Activated CD8-positive, alpha-beta memory T cell treated with anti-CD3 and anti-CD28 coated beads, Interleukin-2, amount 10 ng/mL, durations not matched to agents 7 days and 5 days (primary cell): ENCODE measurements around the gene GRB10. TPM values are rescaled to one million over a fixed set of nuclear protein-coding genes. Genes with fewer than 3 reads are reported as not detected.

ENCODE experiments used
- ATAC-seq: fragments of 150-1000 bp; cut with Tn5 transposase; one replicate; pipeline ENCODE4 v1.10.0; 2021; ENCODE audit warnings: moderate library complexity
- CTCF ChIA-PET: fragments of 350-600 bp; sonication (Branson Sonifier 250); formaldehyde crosslinking; loops from one replicate; lab custom pipeline; 2021; ENCODE audit warnings: antibody characterized with exemption; lab: Charles Lee
- DNase-seq: peaks from one replicate; pipeline ENCODE4 v3.0.0-alpha.2; 2020
- H3K27ac Mint-ChIP-seq: one replicate; pipeline ENCODE4 v1.8.0; 2021; ENCODE audit warnings: mild to moderate bottlenecking, mixed read lengths
- H3K27me3 Mint-ChIP-seq: one replicate; pipeline ENCODE4 v1.8.0; 2021; ENCODE audit warnings: mixed read lengths
- H3K36me3 Mint-ChIP-seq: one replicate; pipeline ENCODE4 v1.8.0; 2021; ENCODE audit warnings: mild to moderate bottlenecking, mixed read lengths
- H3K4me1 Mint-ChIP-seq: one replicate; pipeline ENCODE4 v1.8.0; 2021; ENCODE audit warnings: mixed read lengths
- H3K4me3 Mint-ChIP-seq: one replicate; pipeline ENCODE4 v1.8.0; 2021; ENCODE audit warnings: mild to moderate bottlenecking, moderate library complexity, mixed read lengths
- H3K9me3 Mint-ChIP-seq: one replicate; pipeline ENCODE4 v1.8.0; 2022; ENCODE audit warnings: low read depth, mixed read lengths
- total RNA-seq, 2 experiments: library from RNA; stranded (reverse); gene quantifications; one replicate each; pipeline ENCODE4 v1.2.3, GENCODE V29; 2021

GRB10 gene
- total RNA-seq, 2 experiments from 2014 or later, result 3.9 TPM

DNA sequence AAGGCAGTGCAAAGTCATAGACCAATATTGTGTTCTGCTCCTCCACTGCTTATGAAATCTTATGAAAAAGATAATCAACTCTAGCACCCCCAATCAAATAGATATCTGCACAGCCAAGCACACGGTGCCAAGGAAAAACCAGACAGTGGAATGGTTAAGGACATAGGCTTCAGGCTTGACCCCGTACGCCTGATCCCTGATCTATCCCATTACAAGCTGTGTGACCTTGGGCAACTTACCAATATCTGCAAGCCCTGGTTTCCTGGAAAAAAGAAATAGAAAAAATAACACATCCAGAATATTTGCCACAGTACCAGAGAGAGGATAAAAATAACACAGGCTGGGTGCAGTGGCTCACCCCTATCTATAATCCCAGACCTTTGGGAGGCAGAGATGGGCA, 56.9 kb downstream of the GRB10 start:
- H3K36me3 Mint-ChIP-seq, result no peaks in the 10 kb centered on the region
- H3K27ac Mint-ChIP-seq, result no peak overlapping the region
- no peaks in the 10 kb centered on the region for H3K9me3 Mint-ChIP-seq
- peaks cover 18% of the 10 kb centered on the region for H3K27me3 Mint-ChIP-seq
- H3K4me3 Mint-ChIP-seq, result no peak overlapping the region
- ATAC-seq (no peak), DNase-seq (no peak)
- CTCF ChIA-PET, result interaction anchor here (0.5 kb wide), 1 partner anchor 406 kb away, joined by 4 read pairs; no protein-coding TSS in a partner anchor
- H3K4me1 Mint-ChIP-seq, result peaks cover 4% of the 10 kb centered on the region

DNA sequence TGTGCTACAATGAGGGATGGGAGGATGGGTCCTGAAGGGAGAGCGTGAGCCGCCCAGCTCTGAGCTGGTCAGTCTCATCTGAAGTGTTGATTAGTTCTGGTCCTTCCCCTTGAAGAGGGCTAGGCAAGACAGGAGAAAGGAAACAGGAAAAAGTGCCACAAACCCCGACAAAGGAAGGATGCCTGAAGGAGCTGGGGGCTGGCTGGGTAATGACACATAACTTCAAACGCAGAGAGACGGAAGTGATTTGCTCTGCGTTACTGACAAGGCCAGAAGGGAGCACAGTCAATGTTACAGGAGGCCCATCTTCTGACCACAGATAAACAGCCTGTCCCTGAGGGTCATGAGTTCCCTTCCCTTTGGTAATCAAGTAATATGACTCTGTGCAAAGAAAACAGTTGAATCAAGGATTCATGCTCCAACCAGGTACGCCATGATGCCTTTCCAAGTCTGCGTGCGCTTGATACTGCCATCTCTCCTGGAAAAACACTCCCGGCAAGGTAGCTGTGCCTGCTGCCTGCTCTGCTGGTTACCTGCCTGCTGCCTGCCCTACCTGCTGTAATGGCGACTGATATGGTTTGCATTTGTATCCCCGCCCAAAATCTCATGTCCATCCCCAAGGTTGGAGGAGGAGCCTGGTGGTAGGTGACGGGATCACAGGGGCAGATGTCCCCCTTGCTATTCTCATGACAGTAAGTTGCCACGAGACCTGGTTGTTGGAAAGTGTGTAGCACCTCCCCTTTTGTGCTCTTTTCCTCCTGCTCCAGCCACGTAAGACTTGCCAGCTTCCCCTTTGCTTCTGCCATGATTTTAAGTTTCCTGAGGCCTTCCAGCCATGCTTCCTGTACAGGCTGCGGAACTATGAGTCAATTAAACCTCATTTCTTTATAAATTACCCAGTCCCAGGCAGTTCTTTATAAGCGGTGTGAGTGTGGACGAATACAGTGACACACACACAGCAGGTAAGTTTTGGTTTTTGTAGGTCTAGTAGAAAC, 57.9 kb downstream of the GRB10 start:
- no peak for DNase-seq
- no peak for ATAC-seq

GRCh38 chr7:50723888-50724287, 58.8 kb downstream of the GRB10 start:
- DNase-seq (no peak), ATAC-seq (no peak)
- Mint-ChIP-seq H3K27me3 (peaks cover 15% of the 10 kb centered on the region), H3K27ac (no peak overlapping the region), H3K4me1 (peaks cover 4% of the 10 kb centered on the region), H3K9me3 (no peaks in the 10 kb centered on the region), H3K36me3 (no peaks in the 10 kb centered on the region), H3K4me3 (no peak overlapping the region)
- CTCF ChIA-PET, result no interaction called here

More for the DNA sequence above, 57.9 kb downstream of the GRB10 start:
- H3K9me3 Mint-ChIP-seq, result no peaks in the 10 kb centered on the region
- CTCF ChIA-PET, result interaction anchor here (0.5 kb wide), 1 partner anchor 407 kb away, joined by 4 read pairs; no protein-coding TSS in a partner anchor
- H3K27ac Mint-ChIP-seq, result no peak overlapping the region
- peaks cover 18% of the 10 kb centered on the region for H3K27me3 Mint-ChIP-seq
- no peak overlapping the region for H3K4me3 Mint-ChIP-seq
- peaks cover 4% of the 10 kb centered on the region for H3K4me1 Mint-ChIP-seq
- no peaks in the 10 kb centered on the region for H3K36me3 Mint-ChIP-seq

- Mint-ChIP-seq H3K36me3 (no peaks in the 10 kb centered on the region), H3K9me3 (no peaks in the 10 kb centered on the region), H3K27ac (no peak overlapping the region), H3K27me3 (peaks cover 15% of the 10 kb centered on the region), H3K4me1 (peaks cover 4% of the 10 kb centered on the region), H3K4me3 (no peak overlapping the region)
- no peak for DNase-seq
- CTCF ChIA-PET, result no interaction called here
- no peak for ATAC-seq
Measured at GRCh38 chr7:50723173-50723572, 59.5 kb downstream of the GRB10 start.

GRCh38 chr7:50721661-50722259, 60.9 kb downstream of the GRB10 start:
- DNase-seq (no peak), ATAC-seq (no peak)
- peaks cover 4% of the 10 kb centered on the region for H3K4me1 Mint-ChIP-seq
- no peak overlapping the region for H3K27ac Mint-ChIP-seq
- H3K36me3 Mint-ChIP-seq, result no peaks in the 10 kb centered on the region
- H3K9me3 Mint-ChIP-seq, result no peaks in the 10 kb centered on the region
- CTCF ChIA-PET, result no interaction called here
- no peak overlapping the region for H3K4me3 Mint-ChIP-seq
- H3K27me3 Mint-ChIP-seq, result peaks cover 6% of the 10 kb centered on the region

DNA sequence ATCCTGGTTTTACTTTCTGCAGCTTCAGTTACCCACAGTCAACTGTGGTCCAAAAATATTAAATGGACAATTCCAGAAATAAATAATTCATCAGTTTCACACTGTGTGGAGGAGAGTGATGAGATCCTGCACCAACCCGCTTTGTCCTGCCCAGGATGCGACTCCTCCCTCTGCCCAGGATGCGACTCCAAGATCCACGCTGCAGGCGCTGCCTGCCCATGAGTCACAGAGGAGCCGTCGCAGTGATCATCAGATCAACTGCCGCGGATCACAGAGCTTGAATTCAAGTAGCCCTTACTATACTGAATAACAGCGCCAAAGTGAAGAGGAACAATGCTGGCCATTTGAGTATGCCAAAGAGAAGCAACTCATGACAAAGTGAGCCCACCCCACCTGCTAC, 61.5 kb downstream of the GRB10 start:
- no peak for ATAC-seq
- no peaks in the 10 kb centered on the region for H3K9me3 Mint-ChIP-seq
- CTCF ChIA-PET, result no interaction called here
- peaks cover 4% of the 10 kb centered on the region for H3K4me1 Mint-ChIP-seq
- no peaks in the 10 kb centered on the region for H3K36me3 Mint-ChIP-seq
- no peak for DNase-seq
- no peak overlapping the region for H3K27ac Mint-ChIP-seq
- no peak overlapping the region for H3K4me3 Mint-ChIP-seq
- H3K27me3 Mint-ChIP-seq, result peaks cover 3% of the 10 kb centered on the region

- H3K4me1 Mint-ChIP-seq, result peaks cover 4% of the 10 kb centered on the region
- no peaks in the 10 kb centered on the region for H3K9me3 Mint-ChIP-seq
- no peaks in the 10 kb centered on the region for H3K27me3 Mint-ChIP-seq
- no peak overlapping the region for H3K4me3 Mint-ChIP-seq
- no peak for ATAC-seq
- no peak overlapping the region for H3K27ac Mint-ChIP-seq
- DNase-seq, result no peak
- no peaks in the 10 kb centered on the region for H3K36me3 Mint-ChIP-seq
- CTCF ChIA-PET, result interaction anchor here (0.9 to 1.2 kb wide), 2 partner anchors 421 to 627 kb away, joined by 3 to 4 read pairs; partner anchors contain the start of gene ZPBP
Measured at GRCh38 chr7:50720295-50720694, 62.4 kb downstream of the GRB10 start.

DNA sequence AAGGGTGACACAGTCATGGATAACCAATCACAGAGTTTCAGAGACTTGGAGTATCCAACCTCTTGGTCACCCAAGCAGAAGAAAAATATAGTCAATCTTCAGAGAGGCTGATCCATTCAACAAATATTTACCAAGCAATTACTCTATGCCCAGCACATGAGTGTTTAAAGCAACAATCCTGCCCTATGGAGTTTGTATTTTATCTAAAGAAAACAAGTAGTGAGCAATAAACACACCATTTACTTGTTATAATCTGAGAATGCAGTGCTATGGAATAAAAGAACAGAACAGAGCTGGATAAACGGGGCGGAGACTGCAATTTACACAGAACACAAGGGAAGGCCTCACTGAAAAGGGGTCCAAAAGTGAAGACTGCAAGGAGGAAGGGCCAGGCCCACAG, 63.8 kb downstream of the GRB10 start:
- Mint-ChIP-seq H3K27me3 (no peaks in the 10 kb centered on the region), H3K9me3 (no peaks in the 10 kb centered on the region), H3K36me3 (no peaks in the 10 kb centered on the region), H3K4me1 (peaks cover 2% of the 10 kb centered on the region), H3K27ac (no peak overlapping the region), H3K4me3 (no peak overlapping the region)
- CTCF ChIA-PET, result no interaction called here
- ATAC-seq, result no peak
- DNase-seq, result no peak

DNA sequence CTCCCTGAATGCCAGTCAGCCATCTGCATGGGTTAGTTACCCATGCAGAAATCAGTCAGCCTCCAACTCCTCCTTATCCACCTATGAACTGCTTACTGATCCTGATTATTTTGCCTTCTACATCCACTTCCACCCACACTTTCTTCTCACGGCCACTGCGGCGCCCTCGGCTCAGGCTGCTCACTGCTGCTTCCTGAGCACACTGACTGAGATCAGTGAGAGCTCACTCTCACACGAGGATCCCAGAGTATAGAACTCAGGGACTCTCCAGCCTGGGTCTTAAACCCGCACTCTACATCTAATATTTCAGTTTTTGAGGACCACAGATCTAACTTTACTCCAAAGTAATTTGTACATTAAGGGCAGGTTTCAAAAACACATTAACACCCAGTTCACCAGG, 64.4 kb downstream of the GRB10 start:
- DNase-seq, result no peak

DNA sequence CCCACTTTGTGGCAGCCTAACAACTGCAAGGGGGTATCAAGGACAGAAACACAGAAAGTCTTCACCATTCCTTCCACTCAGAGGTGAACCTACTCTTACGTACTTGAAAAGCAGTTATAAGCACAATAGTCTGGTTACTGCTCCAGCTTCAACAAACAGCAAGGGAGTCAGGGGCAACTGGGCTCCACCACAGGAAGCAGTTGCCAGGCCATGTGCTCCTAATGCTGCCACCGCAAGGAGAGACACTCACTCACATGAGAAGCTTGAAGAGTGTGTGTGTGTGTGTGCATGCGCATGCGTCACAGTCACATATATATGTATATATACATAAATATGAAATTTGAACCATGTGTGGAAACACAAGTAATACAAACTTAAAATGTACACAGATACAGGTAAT, 65.5 kb downstream of the GRB10 start:
- Mint-ChIP-seq H3K9me3 (no peaks in the 10 kb centered on the region), H3K27ac (no peak overlapping the region), H3K36me3 (no peaks in the 10 kb centered on the region), H3K4me3 (no peak overlapping the region), H3K27me3 (peaks cover 2% of the 10 kb centered on the region), H3K4me1 (peaks cover 6% of the 10 kb centered on the region)
- CTCF ChIA-PET, result no interaction called here
- DNase-seq, result no peak
- ATAC-seq, result no peak

More for the DNA sequence above, 64.4 kb downstream of the GRB10 start:
- ATAC-seq, result no peak
- CTCF ChIA-PET, result no interaction called here
- Mint-ChIP-seq H3K4me3 (no peak overlapping the region), H3K9me3 (no peaks in the 10 kb centered on the region), H3K4me1 (peaks cover 5% of the 10 kb centered on the region), H3K27me3 (no peaks in the 10 kb centered on the region), H3K36me3 (no peaks in the 10 kb centered on the region), H3K27ac (no peak overlapping the region)

GRCh38 chr7:50714857-50715256, 67.8 kb downstream of the GRB10 start:
- ATAC-seq (no peak), DNase-seq (no peak)
- H3K4me1 Mint-ChIP-seq, result peaks cover 7% of the 10 kb centered on the region
- H3K36me3 Mint-ChIP-seq, result no peaks in the 10 kb centered on the region
- CTCF ChIA-PET, result interaction anchor here (1.5 kb wide), 1 partner anchor 622 kb away, joined by 4 read pairs; no protein-coding TSS in a partner anchor
- no peak overlapping the region for H3K4me3 Mint-ChIP-seq
- H3K27ac Mint-ChIP-seq, result no peak overlapping the region
- H3K27me3 Mint-ChIP-seq, result peaks cover 7% of the 10 kb centered on the region
- H3K9me3 Mint-ChIP-seq, result no peaks in the 10 kb centered on the region

DNA sequence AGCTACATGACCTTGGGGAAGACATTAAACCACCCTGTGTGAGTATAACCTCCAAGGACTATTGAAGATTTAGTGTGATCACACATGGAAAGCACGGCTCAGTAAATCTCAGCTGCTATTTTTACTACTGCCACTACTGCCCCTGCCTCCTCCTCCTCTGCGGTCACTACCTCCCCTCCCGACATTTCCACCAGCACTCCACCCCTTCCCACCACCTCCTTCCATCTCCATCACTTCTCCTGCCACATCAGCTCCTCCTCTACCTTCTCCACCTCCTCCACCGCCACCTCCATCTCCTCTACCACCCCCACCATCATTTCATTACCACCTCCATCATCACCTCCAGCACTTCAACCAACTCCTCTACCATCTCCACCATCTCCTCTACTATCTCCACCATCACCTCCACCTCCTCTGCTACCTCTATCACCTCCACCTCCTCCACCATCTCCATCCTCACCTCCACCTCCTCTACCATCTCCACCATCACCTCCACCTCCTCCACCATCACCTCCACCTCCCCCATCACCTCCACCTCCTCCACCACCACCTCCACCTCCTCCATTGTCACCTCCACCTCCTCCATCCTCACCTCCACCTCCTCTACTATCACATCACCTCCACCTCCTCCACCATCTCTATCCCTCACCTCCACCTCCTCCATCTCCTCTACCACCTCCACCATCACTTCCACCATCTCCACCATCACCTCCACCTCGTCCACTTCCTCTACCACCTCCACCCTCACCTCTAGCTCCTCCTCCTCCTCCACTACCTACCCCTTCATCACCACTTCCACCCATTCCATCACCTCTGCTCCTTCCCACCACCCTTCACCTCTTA, 69.4 kb downstream of the GRB10 start:
- H3K4me1 Mint-ChIP-seq, result peaks cover 7% of the 10 kb centered on the region

More for the DNA sequence above, 69.4 kb downstream of the GRB10 start:
- Mint-ChIP-seq H3K27ac (no peak overlapping the region), H3K9me3 (no peaks in the 10 kb centered on the region), H3K36me3 (no peaks in the 10 kb centered on the region), H3K4me3 (no peak overlapping the region), H3K27me3 (peaks cover 7% of the 10 kb centered on the region)
- ATAC-seq, result no peak
- CTCF ChIA-PET, result no interaction called here
- DNase-seq, result no peak
